Fibroblast of skin of left quadriceps (primary cell): ENCODE results near the gene CIITA.
A peak's percentile ranks its signal among the peaks of the same experiment; 100 is the strongest.
"Not testable (repeated sequence)": the region's sequence is repeated elsewhere in the genome, so short reads cannot be mapped to it uniquely, and the experiment has no call there.

Experiments
- DNase-seq, 2 experiments: peaks; one replicate each; pipeline ENCODE4 v3.0.0-alpha.2; 2013; ENCODE audit warnings: low read depth in 2 of 2

Gene CIITA

GRCh38 chr16:10876799-10877341, at the start of gene CIITA:
CIITA (plus strand) TSS chr16:10877202; CDS start chr16:10877331, 129 bp downstream.
- peak; percentile 78 to 82 for DNase-seq

- peak; percentile 61 to 63 for DNase-seq
Observed at GRCh38 chr16:10827691-10828341, 49.2 kb upstream of the CIITA start.

GRCh38 chr16:10828851-10829366, 48.1 kb upstream of the CIITA start:
- DNase-seq: peak; percentile 27 to 31

- not testable (repeated sequence) for DNase-seq
Observed at GRCh38 chr16:10829390-10830098, 47.5 kb upstream of the CIITA start.

GRCh38 chr16:10830240-10830639, 46.8 kb upstream of the CIITA start:
- not testable (repeated sequence) for DNase-seq

GRCh38 chr16:10831894-10832886, 44.8 kb upstream of the CIITA start:
- DNase-seq: no peak

GRCh38 chr16:10833271-10833670, 43.7 kb upstream of the CIITA start:
- no peak for DNase-seq

- no peak for DNase-seq
Observed at GRCh38 chr16:10834130-10834529, 42.9 kb upstream of the CIITA start.

GRCh38 chr16:10834766-10835165, 42.2 kb upstream of the CIITA start:
- no peak for DNase-seq

- DNase-seq: no peak
Observed at GRCh38 chr16:10835281-10835931, 41.6 kb upstream of the CIITA start.

GRCh38 chr16:10836174-10836853, 40.7 kb upstream of the CIITA start:
- no peak for DNase-seq

- no peak for DNase-seq
Observed at GRCh38 chr16:10838621-10839278, 38.3 kb upstream of the CIITA start.

GRCh38 chr16:10839279-10839666, 37.7 kb upstream of the CIITA start:
- DNase-seq: no peak

GRCh38 chr16:10840703-10841102, 36.3 kb upstream of the CIITA start:
- no peak for DNase-seq

- DNase-seq: no peak
Observed at GRCh38 chr16:10846213-10846998, 30.6 kb upstream of the CIITA start.

- no peak for DNase-seq
Observed at GRCh38 chr16:10847176-10847575, 29.8 kb upstream of the CIITA start.

GRCh38 chr16:10849736-10850477, 27.1 kb upstream of the CIITA start:
- DNase-seq: no peak

- no peak for DNase-seq
Observed at GRCh38 chr16:10850478-10850850, 26.5 kb upstream of the CIITA start.

GRCh38 chr16:10851512-10851911, 25.5 kb upstream of the CIITA start:
- DNase-seq: no peak
